ENCODE results near the gene TTLL5.

The TTLL5 gene

DNA sequence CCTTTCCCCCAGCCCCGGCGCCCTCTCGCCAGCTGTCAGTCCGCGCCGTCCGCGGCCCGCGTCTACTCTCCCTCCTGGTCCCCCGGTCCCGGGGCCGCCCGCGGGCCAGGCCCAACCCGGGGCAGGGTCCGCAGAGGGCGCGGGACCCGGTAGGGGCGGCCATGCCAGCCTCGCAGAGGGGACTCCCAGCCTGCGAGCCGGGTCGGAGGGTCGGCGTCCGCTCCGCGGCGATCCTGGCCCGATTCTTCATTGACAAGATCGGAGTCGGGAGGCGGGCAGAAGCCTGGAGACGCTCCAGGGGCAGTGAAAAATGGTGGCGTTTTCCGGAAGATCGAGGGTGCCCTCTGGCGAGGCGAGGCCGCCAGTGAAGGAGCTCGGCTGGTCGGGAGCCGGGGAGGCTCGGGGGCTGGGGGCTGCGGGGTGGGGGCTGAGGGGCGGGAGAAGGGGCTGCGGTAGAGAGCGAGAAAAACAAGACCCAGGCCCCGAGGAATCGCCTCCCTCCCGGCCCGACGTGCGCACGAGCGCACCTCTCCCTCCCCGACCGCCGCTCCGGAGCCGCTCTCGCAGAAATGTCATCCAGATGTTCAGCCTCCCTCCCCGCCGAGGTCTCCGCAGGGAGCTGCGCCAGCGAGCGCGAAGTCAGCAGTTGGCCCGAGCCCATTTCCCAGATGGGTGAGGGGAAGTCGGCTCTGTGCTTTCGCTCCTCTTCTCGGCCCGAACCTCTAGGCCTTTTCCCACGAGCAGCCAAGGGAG, 321.4 kb downstream of the TTLL5 start:
- peak; percentile 49 to 59 for DNase-seq (ENCODE audit: low read depth in 2 of 2, low spot score in 1 of 2)

DNA sequence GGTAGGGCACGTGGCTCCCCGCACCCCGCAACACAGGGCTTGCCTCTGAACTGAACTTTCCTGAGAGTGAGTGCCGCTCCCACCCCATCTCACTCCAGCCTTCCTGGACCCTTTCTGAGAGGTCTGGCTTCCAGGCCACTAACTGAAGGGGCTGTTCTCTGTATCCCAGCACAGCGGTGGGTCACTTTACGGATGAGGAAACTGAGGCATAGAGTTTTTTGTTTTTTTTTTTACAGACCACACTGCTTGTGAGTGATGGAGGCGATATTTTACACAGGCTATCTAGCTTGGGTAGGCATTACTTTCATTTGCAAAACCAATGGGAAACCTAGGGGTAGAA, 321.9 kb downstream of the TTLL5 start:
- no peak for DNase-seq (ENCODE audit: low read depth in 2 of 2, low spot score in 1 of 2)

DNA sequence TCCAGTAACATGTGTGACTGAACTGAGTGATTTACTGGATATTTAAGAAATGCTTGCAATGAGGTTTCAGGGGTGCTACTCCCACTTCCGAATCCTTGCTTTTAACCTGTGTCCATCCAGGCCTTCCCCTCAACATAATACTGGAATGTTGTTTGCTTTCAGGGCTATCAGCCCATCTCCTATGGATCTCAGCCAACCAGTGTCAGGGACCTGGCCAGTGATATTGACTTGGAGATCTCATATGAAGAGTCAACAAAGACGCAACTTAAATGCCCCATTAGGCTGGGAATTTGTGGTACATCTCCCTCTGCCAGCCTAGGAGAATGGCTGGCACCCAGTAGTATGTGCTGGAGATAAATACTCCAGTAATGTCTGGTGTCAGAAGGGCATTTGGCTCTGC, 323.6 kb downstream of the TTLL5 start:
- DNase-seq (ENCODE audit: low read depth in 2 of 2, low spot score in 1 of 2): no peak

GRCh38 chr14:75985618-75986438, 324.8 kb downstream of the TTLL5 start, which contains the start of gene IFT43:
Gene IFT43, plus strand, starts transcription at chr14:75985763. Its CDS starts 24 bp downstream, at chr14:75985787.
- peak; percentile 84 to 93 for DNase-seq (ENCODE audit: low read depth in 2 of 2, low spot score in 1 of 2)

DNA sequence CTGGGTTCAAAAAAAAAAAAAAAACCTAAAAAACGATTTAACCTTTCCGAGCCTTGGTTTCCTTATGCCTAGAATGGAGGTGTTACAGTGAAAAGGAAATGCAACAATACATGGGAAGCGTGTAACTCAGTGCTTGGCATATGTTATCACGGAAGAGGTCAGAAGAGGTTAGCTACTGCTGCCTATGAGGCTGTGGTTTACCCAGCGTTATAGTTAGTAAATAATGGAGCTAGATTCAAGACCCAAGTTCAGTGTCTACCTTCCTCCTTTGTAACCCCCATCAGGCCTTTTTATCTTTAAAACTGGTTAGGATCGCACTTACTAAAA, 325.4 kb downstream of the TTLL5 start:
- no peak for DNase-seq (ENCODE audit: low read depth in 2 of 2, low spot score in 1 of 2)

DNA sequence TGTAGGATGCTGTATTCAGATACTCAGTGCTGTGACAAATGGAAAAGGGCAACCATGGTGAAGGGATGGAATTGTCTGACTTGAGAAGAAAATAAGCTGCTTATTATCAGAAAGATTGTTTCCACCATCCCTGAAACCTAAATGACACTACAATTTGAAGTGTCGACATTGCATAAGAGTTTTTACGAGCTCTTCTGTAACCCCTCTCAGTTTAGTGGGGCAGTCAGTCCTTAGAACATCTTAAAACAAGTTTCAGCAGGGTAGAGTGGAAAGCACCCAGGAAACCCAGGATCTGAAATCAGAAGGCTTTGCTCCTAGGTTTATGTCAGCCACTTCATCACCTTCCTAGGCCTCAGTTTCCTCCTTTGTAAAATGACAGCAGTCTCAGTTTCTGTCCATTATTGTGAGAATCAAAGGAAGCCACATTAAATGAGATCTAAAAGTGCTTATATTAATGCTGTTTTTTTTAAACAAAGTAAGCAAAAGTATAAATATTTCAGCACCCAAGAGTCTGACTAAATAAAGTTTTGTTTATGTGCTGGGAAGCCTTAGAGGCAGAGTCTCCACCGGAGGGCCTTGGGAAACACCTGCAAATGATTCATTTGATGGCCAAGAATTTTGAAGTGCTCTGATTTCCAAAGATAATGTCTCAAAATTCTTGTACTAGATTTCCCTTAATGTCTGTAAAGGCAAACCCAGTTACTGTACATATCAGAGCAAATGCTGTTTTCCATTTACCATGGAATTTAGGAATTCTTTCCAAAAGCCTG, 326.3 kb downstream of the TTLL5 start:
- DNase-seq (ENCODE audit: low read depth in 2 of 2, low spot score in 1 of 2): no peak

GRCh38 chr14:75989134-75989533, 328.1 kb downstream of the TTLL5 start:
- DNase-seq (ENCODE audit: low read depth in 2 of 2, low spot score in 1 of 2): no peak

DNA sequence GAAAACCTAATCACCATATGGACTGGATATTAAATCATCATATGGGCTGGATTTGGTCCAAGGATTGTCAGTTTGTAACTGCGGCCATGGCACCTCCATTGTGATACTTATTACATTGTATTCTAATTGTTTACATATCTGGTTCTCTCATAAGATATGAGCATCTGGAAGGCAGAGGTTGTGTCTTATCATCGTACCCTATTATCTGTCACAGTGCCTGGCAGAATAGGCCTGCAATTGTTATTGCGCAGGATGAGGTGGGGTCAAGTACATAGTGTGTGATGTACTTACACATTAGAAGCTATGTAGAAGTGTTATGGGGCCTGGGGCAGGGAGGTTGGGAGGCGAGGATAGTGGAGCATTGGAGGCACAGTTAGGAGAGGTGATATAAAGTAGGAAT, 329.3 kb downstream of the TTLL5 start:
- no peak for DNase-seq (ENCODE audit: low read depth in 2 of 2, low spot score in 1 of 2)

DNA sequence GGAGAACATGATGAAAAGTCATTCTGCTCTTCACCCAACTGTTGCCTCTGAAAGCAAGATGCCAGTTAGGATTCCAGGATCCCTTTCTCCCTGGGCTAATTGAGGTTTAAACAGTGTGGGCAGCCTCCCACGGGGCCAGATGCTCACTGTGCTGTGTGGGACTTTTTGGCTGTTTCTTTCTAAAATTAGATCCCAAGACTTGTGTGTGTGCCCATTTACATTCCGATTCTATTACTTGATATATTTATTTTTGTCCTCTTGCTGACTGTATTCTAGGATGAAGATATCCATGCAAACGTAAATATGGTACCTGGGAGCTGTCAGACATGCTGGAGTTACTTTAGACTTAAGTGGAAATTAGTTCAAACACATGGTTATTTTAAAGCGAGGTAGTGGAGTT, 330.7 kb downstream of the TTLL5 start:
- DNase-seq (ENCODE audit: low read depth in 2 of 2, low spot score in 1 of 2): no peak

GRCh38 chr14:75993567-75994041, 332.6 kb downstream of the TTLL5 start:
- no peak for DNase-seq (ENCODE audit: low read depth in 2 of 2, low spot score in 1 of 2)

- DNase-seq (ENCODE audit: low read depth in 2 of 2, low spot score in 1 of 2): no peak
Measured at GRCh38 chr14:75995372-75996041, 334.5 kb downstream of the TTLL5 start.

GRCh38 chr14:75996488-75996887, 335.4 kb downstream of the TTLL5 start:
- DNase-seq (ENCODE audit: low read depth in 2 of 2, low spot score in 1 of 2): no peak

GRCh38 chr14:75999511-76000190, 338.6 kb downstream of the TTLL5 start:
- DNase-seq (ENCODE audit: low read depth in 2 of 2, low spot score in 1 of 2): no peak

DNA sequence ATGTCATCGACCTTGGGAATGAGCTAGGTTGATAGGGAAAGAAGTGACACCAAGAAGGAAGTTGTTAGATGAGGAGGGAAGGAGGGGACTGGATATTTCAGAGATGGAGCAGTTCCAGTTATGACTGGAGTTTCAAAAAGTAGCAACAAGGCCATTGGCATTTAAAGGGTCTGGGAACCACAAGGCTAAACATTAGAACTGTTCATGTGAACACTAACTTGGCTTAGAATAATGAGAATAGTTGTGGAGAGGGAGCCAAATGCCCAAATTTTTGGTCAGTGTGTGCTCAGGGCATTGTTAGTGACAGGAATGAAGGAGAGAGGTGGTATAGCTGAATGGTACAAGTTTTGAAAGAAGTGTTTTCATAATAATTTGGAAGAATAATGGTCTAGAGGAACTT, 341.3 kb downstream of the TTLL5 start:
- DNase-seq (ENCODE audit: low read depth in 2 of 2, low spot score in 1 of 2): no peak

Data from stimulated activated CD8-positive, alpha-beta memory T cell treated with anti-CD3 and anti-CD28 coated beads, Interleukin-4, amount 100 ng/mL, for 1 hour (primary cell).